Daoy (cell line): ENCODE measurements around the gene MYORG. TPM values are rescaled to one million over a fixed set of nuclear protein-coding genes. Genes with fewer than 3 reads are reported as not detected.
A peak's percentile ranks its signal among the peaks of the same experiment; 100 is the strongest.

ENCODE experiments used
- DNase-seq: peaks from one replicate; pipeline ENCODE4 v3.0.0-alpha.2; 2015; ENCODE audit warnings: low read depth
- total RNA-seq: library from RNA; depleted of rRNA; stranded (reverse); fragments of >200 nt; shearing (Covaris generic); gene quantifications from 2 replicates; pipeline ENCODE4 v1.2.3, GENCODE V29; 2014

The MYORG gene
- total RNA-seq, 1 experiment from 2014 or later: 0.86 TPM

GRCh38 chr9:34384368-34385165 is 7.9 kb upstream of the MYORG start:
- no peak for DNase-seq

- no peak for DNase-seq
Observed at GRCh38 chr9:34383904-34384303, 7.2 kb upstream of the MYORG start.

- no peak for DNase-seq
Observed at GRCh38 chr9:34382879-34383278, 6.2 kb upstream of the MYORG start.

- no peak for DNase-seq
Observed at GRCh38 chr9:34382054-34382453, 5.4 kb upstream of the MYORG start.

GRCh38 chr9:34381323-34381722 is 4.6 kb upstream of the MYORG start:
- no peak for DNase-seq

GRCh38 chr9:34380511-34381315 is 4.0 kb upstream of the MYORG start:
- DNase-seq: peak; percentile 81

GRCh38 chr9:34380034-34380510 is 3.4 kb upstream of the MYORG start:
- DNase-seq: no peak

GRCh38 chr9:34379334-34380033 is 2.8 kb upstream of the MYORG start:
- peak; percentile 89 for DNase-seq

- DNase-seq: no peak
Observed at GRCh38 chr9:34378376-34379060, 1.8 kb upstream of the MYORG start.

- DNase-seq: no peak
Observed at GRCh38 chr9:34377404-34377746, 677 bp upstream of the MYORG start.

GRCh38 chr9:34375901-34376595 is 650 bp downstream of the MYORG start:
- DNase-seq: peak; percentile 67

- DNase-seq: no peak
Observed at GRCh38 chr9:34374905-34375552, 1.7 kb downstream of the MYORG start.

GRCh38 chr9:34374339-34374738 is 2.4 kb downstream of the MYORG start:
- DNase-seq: no peak

- no peak for DNase-seq
Observed at GRCh38 chr9:34373749-34374148, 2.9 kb downstream of the MYORG start.

- DNase-seq: no peak
Observed at GRCh38 chr9:34372467-34373011, 4.2 kb downstream of the MYORG start.

- DNase-seq: no peak
Observed at GRCh38 chr9:34371886-34372466, 4.7 kb downstream of the MYORG start.

GRCh38 chr9:34370970-34371880 is 5.5 kb downstream of the MYORG start:
- no peak for DNase-seq

- no peak for DNase-seq
Observed at GRCh38 chr9:34370335-34370969, 6.2 kb downstream of the MYORG start.
